HG03442 (cell line): Measurements from ENCODE around the gene FAM204A.

Experiments used
- ATAC-seq: cut with Tn5 transposase; IDR thresholded peaks from one replicate; pipeline ENCODE4 v1.9.1; 2021; ENCODE audit warnings: mild to moderate bottlenecking, moderate library complexity; ENCODE audit not compliant: unreplicated experiment

FAM204A gene

GRCh38 chr10:118287076-118287806 is 54.9 kb downstream of the FAM204A start:
- ATAC-seq, result no peak

GRCh38 chr10:118286051-118286838 is 55.9 kb downstream of the FAM204A start:
- ATAC-seq, result no peak

GRCh38 chr10:118282670-118283069 is 59.5 kb downstream of the FAM204A start:
- no peak for ATAC-seq

- ATAC-seq, result no peak
Measured at GRCh38 chr10:118278649-118279048, 63.5 kb downstream of the FAM204A start.

GRCh38 chr10:118277871-118278270 is 64.3 kb downstream of the FAM204A start:
- no peak for ATAC-seq

- no peak for ATAC-seq
Measured at GRCh38 chr10:118276727-118277126, 65.4 kb downstream of the FAM204A start.

GRCh38 chr10:118276204-118276603 is 65.9 kb downstream of the FAM204A start:
- no peak for ATAC-seq

GRCh38 chr10:118273662-118274061 is 68.5 kb downstream of the FAM204A start:
- no peak for ATAC-seq

- no peak for ATAC-seq
Measured at GRCh38 chr10:118272767-118273166, 69.4 kb downstream of the FAM204A start.

- ATAC-seq, result no peak
Measured at GRCh38 chr10:118272149-118272721, 69.9 kb downstream of the FAM204A start.

GRCh38 chr10:118271671-118272070 is 70.5 kb downstream of the FAM204A start:
- no peak for ATAC-seq

GRCh38 chr10:118266098-118266748 is 75.9 kb downstream of the FAM204A start:
- ATAC-seq, result no peak

- ATAC-seq, result no peak
Measured at GRCh38 chr10:118264838-118265470, 77.2 kb downstream of the FAM204A start.

GRCh38 chr10:118264252-118264651 is 77.9 kb downstream of the FAM204A start:
- ATAC-seq, result no peak

- no peak for ATAC-seq
Measured at GRCh38 chr10:118262538-118262937, 79.6 kb downstream of the FAM204A start.

GRCh38 chr10:118259288-118259906 is 82.7 kb downstream of the FAM204A start:
- ATAC-seq, result peak; percentile 64

GRCh38 chr10:118258285-118258684 is 83.8 kb downstream of the FAM204A start:
- ATAC-seq, result no peak

- no peak for ATAC-seq
Measured at GRCh38 chr10:118256825-118257570, 85.1 kb downstream of the FAM204A start.

- ATAC-seq, result no peak
Measured at GRCh38 chr10:118256209-118256608, 85.9 kb downstream of the FAM204A start.

- ATAC-seq, result no peak
Measured at GRCh38 chr10:118255355-118255754, 86.8 kb downstream of the FAM204A start.
